ES-I3 (cell line): ENCODE results near the gene XPNPEP3.
A peak's percentile ranks its signal among the peaks of the same experiment; 100 is the strongest.
"Not testable (repeated sequence)": the region's sequence is repeated elsewhere in the genome, so short reads cannot be mapped to it uniquely, and the experiment has no call there.

Experiments
- H3K36me3 ChIP-seq: 2 replicates; pipeline ENCODE4 v1.6.1; 2013; ENCODE audit warnings: mild to moderate bottlenecking, low read length, control low read depth, moderate library complexity; ENCODE audit not compliant: insufficient read depth
- H3K4me1 ChIP-seq: 2 replicates; pipeline ENCODE4 v1.6.1; 2013; ENCODE audit warnings: mild to moderate bottlenecking, control low read depth, low read length; ENCODE audit not compliant: insufficient read depth
- H3K9ac ChIP-seq: 2 replicates; pipeline ENCODE4 v1.6.1; 2013; ENCODE audit warnings: low read depth, mild to moderate bottlenecking, low read length, moderate library complexity
- H3K9me3 ChIP-seq: 2 replicates; pipeline ENCODE4 v1.6.1; 2013; ENCODE audit warnings: mild to moderate bottlenecking, low read length, moderate library complexity; ENCODE audit not compliant: control insufficient read depth, insufficient read depth

Gene XPNPEP3

DNA sequence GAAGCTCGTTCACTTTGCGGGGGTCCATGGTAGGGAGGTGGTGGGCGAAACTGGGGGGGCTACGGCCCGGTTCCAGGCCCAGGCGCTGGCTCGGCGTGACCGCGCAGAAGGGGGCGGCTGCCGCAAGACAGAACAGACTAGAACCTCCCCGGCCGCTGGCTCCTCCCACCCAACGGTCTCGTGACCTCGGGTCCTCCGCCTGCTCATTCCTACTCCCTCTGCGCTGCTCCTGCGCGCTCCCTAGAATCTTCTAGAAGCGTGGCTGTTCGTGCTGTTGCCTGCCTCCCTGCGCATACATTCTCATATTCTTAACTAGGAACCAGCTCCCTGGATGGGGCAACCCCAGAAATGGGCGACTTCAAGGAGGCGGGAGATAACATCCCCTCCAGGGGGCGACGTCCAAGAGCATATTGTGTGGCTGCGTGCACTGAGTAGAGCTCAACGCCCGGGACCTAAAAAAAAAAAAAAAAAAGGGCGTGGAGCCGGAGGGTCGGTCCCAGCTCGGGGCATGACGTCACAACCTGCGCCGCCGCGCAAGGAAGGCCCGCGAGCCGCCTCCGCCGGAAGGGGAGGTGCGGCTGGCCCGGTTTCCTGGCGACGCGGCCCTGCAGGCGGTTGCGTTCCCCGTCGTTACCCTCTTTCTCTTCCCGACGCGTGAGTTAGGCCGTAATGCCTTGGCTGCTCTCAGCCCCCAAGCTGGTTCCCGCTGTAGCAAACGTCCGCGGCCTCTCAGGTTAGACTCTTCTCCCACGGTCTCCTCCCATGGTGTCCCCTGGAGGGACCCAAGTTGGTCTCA, at the start of gene XPNPEP3, which contains the start of gene ST13:
Gene XPNPEP3, plus strand, starts transcription at position 636 of the 796 bp plus-strand sequence. Its CDS starts 34 bp downstream, at position 670.
Gene ST13, minus strand, starts transcription at position 127 of the 796 bp plus-strand sequence. Its CDS starts 99 bp downstream, at position 28.
- Histone ChIP-seq H3K36me3 (no peaks in the 10 kb centered on the region; the same call in 1 of the 2 replicates), H3K9ac (peak within 1 kb of the TSS; percentile 86), H3K9me3 (no peaks in the 10 kb centered on the region), H3K4me1 (peaks cover 22% of the 10 kb centered on the region)

DNA sequence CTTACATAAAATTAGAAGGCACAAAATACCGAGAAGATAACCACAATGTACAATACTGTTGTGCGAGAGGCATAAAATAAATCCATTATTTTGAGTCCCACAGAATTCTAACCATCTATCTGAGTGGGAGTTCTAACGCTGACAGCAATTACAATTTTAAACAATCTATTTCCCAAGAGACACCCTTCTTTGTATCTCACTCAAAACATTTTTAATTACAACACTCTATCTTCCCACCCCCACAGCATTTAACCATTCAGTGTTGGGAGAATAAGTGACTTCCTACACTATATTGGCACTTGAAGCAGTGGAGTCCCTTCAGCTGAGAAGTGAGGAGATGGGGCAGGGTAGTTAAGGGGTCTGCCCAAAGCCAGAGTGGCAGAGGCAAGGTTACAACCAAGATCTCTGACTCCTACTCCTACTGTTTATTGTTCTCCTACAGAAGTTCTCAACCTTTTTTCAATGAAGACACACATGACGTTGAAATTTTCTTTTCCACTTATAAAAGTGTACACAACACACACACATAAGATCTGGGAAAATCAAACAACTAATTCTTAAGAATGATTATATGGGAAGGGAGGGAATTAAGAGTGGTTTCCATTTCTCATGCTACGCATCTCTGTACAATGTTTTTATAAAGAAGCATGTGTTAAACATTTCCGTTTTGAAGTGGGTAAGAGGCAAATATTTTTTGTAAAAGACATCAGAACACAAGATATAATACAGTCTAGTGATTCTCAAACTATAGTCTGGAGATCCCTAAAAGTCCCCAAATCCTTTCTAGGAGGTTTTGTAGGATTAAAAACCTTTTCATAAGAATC, 48.7 kb upstream of the XPNPEP3 start:
- Histone ChIP-seq H3K36me3 (no peaks in the 10 kb centered on the region), H3K9ac (no peak overlapping the region), H3K9me3 (no peaks in the 10 kb centered on the region), H3K4me1 (no peaks in the 10 kb centered on the region; the same call in 1 of the 2 replicates)

GRCh38 chr22:40813912-40814315, 43.0 kb upstream of the XPNPEP3 start:
- Histone ChIP-seq H3K9me3 (no peaks in the 10 kb centered on the region), H3K36me3 (no peaks in the 10 kb centered on the region), H3K4me1 (peaks cover 8% of the 10 kb centered on the region; the same call in 1 of the 2 replicates), H3K9ac (no peak overlapping the region)

- H3K4me1 ChIP-seq = peaks cover 13% of the 10 kb centered on the region
- H3K36me3 ChIP-seq = no peaks in the 10 kb centered on the region
- H3K9ac ChIP-seq = peak overlapping the region; percentile 26; the same call in 1 of the 2 replicates
- H3K9me3 ChIP-seq = no peaks in the 10 kb centered on the region
Measured at GRCh38 chr22:40817737-40818136, 39.2 kb upstream of the XPNPEP3 start.

DNA sequence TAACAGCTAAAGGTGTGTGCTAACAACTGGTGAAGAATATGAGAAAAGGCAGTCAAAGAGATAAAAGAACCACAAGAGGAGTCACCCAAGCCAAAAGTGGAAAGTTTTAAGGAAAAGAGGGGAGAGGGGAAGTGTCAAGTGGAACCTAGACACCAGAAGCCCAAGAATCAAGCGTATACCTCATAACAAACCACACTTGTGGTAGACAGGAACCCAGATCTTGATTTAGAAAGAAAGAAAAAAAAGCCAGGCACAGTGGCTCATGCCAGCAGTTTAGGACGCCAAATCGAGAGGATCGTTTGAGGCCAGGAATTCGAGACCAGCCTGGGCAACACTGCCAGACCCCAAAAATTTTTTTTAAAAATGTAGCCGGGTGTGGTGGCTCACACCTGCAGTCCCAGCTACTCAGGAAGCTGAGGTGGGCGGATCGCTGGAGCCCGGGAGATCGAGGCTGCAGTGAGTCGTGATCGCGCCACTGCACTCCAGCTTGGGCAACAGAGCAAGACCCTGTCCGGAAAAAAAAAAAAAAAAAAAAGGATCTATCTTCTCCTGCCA, 38.7 kb upstream of the XPNPEP3 start:
- Histone ChIP-seq H3K36me3 (0 out of 2 replicates have a peak, but pooled peaks cover under 1% of the 10 kb centered on the region), H3K4me1 (peaks cover 13% of the 10 kb centered on the region), H3K9me3 (no peaks in the 10 kb centered on the region), H3K9ac (peak overlapping the region; percentile 82)

DNA sequence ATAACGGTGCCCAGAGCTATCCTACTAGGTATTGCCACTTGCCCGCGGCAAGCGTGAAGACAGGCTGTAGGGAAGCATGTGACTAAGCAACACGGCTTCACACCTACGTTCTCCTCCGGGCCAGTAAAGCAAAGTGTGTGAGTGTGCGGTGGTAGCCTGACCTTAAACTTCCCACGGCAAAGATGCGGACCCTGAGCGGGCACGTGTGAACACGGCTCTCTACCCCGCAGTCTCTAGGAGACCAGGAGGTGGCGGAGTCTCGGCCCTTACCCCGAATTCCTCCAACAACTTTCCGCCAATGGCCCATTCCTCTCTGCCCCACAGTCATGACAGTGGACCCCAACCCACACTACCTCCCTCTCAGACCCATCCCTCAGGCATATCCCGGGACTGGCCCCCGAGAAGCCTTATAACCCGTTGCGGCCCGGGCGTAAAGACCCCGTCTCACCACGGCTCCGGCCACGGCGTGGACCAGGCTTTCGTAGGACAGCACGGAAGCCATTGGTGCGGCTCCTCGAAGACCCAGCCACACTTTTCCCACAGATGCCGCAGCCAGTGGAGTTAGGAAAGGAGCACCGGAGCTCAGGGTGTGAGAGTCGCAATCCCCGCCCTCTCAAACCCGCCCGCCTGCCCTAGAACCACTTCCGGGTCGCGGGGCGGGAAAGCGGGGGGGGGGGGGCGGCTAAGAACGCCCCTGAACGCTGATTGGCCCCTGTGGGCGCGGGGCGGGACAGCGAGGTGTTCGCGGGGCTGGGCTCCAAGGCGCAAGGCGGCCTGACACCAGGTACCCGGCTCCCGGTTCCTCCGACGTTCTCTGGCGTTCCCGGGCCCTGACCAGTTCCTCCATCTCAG, 38.0 kb upstream of the XPNPEP3 start, which contains the start of gene SLC25A17:
Gene SLC25A17, minus strand, starts transcription at position 600 of the 852 bp plus-strand sequence. Its CDS starts 98 bp downstream, at position 502.
- H3K9ac ChIP-seq = peak within 1 kb of the TSS; percentile 82
- peaks cover 5% of the 10 kb centered on the region; the same call in 1 of the 2 replicates for H3K36me3 ChIP-seq
- no peaks in the 10 kb centered on the region for H3K9me3 ChIP-seq
- H3K4me1 ChIP-seq = peaks cover 13% of the 10 kb centered on the region

- Histone ChIP-seq H3K9me3 (no peaks in the 10 kb centered on the region), H3K4me1 (peaks cover 13% of the 10 kb centered on the region), H3K9ac (peak overlapping the region; percentile 82), H3K36me3 (peaks cover 5% of the 10 kb centered on the region; the same call in 1 of the 2 replicates)
Measured at GRCh38 chr22:40819599-40820140, 37.3 kb upstream of the XPNPEP3 start.

- Histone ChIP-seq H3K36me3 (peaks cover 7% of the 10 kb centered on the region; the same call in 1 of the 2 replicates), H3K9ac (no peak overlapping the region), H3K9me3 (no peaks in the 10 kb centered on the region), H3K4me1 (peaks cover 12% of the 10 kb centered on the region)
Measured at GRCh38 chr22:40823426-40823825, 33.5 kb upstream of the XPNPEP3 start.

GRCh38 chr22:40826292-40826691, 30.7 kb upstream of the XPNPEP3 start:
- H3K36me3 ChIP-seq, H3K9ac ChIP-seq, H3K9me3 ChIP-seq, H3K4me1 ChIP-seq: not testable (repeated sequence)

- H3K4me1 ChIP-seq = peaks cover 7% of the 10 kb centered on the region
- H3K9ac ChIP-seq = no peak overlapping the region
- no peaks in the 10 kb centered on the region for H3K9me3 ChIP-seq
- peaks cover 7% of the 10 kb centered on the region for H3K36me3 ChIP-seq
Measured at GRCh38 chr22:40826984-40827741, 29.8 kb upstream of the XPNPEP3 start.

GRCh38 chr22:40829131-40829530, 27.8 kb upstream of the XPNPEP3 start:
- Histone ChIP-seq H3K9me3 (no peaks in the 10 kb centered on the region), H3K4me1 (peaks cover 7% of the 10 kb centered on the region), H3K9ac (no peak overlapping the region), H3K36me3 (peaks cover 12% of the 10 kb centered on the region; the same call in 1 of the 2 replicates)

GRCh38 chr22:40834619-40835018, 22.3 kb upstream of the XPNPEP3 start:
- H3K9me3 ChIP-seq = no peaks in the 10 kb centered on the region
- no peak overlapping the region for H3K9ac ChIP-seq
- no peaks in the 10 kb centered on the region for H3K4me1 ChIP-seq
- peaks cover 23% of the 10 kb centered on the region for H3K36me3 ChIP-seq

- peaks cover 27% of the 10 kb centered on the region for H3K36me3 ChIP-seq
Measured at GRCh38 chr22:40838486-40838885, 18.5 kb upstream of the XPNPEP3 start.

More at GRCh38 chr22:40838486-40838885, 18.5 kb upstream of the XPNPEP3 start:
- Histone ChIP-seq H3K9ac (no peak overlapping the region), H3K4me1 (no peaks in the 10 kb centered on the region), H3K9me3 (no peaks in the 10 kb centered on the region)
